Endothelial cell of hepatic sinusoid (primary cell): ENCODE measurements around the gene PLEKHF1.
"Not testable (repeated sequence)": the region's sequence is repeated elsewhere in the genome, so short reads cannot be mapped to it uniquely, and the experiment has no call there.

Experiments
- in situ Hi-C: cut with HindIII; loops from 2 replicates; pipeline ENCODE4 v1.10.0; 2017; ENCODE audit warnings: low sequenced_read_pairs

PLEKHF1 gene

GRCh38 chr19:29695765-29696564 is 30.7 kb downstream of the PLEKHF1 start:
- in situ Hi-C loops: no loop called here

- in situ Hi-C loops: no loop called here
These were observed 31.2 kb downstream of the PLEKHF1 start for GRCh38 chr19:29696565-29696846.

- in situ Hi-C loops: no loop called here
These were observed 32.4 kb downstream of the PLEKHF1 start for GRCh38 chr19:29697523-29698261.

- in situ Hi-C loops: no loop called here
These were observed 34.6 kb downstream of the PLEKHF1 start for GRCh38 chr19:29699861-29700260.

GRCh38 chr19:29700498-29700897 is 35.2 kb downstream of the PLEKHF1 start:
- in situ Hi-C loops: no loop called here

GRCh38 chr19:29702161-29702962 is 37.1 kb downstream of the PLEKHF1 start:
- in situ Hi-C loops: no loop called here

- in situ Hi-C loops: no loop called here
These were observed 37.7 kb downstream of the PLEKHF1 start for GRCh38 chr19:29702963-29703320.

- in situ Hi-C loops: no loop called here
These were observed 39.6 kb downstream of the PLEKHF1 start for GRCh38 chr19:29704562-29705558.

- in situ Hi-C loops: no loop called here
These were observed 40.4 kb downstream of the PLEKHF1 start for GRCh38 chr19:29705706-29706105.

GRCh38 chr19:29706635-29707034 is 41.4 kb downstream of the PLEKHF1 start:
- in situ Hi-C loops: no loop called here

GRCh38 chr19:29708554-29709439 is 43.5 kb downstream of the PLEKHF1 start:
- in situ Hi-C loops: no loop called here

- in situ Hi-C loops: not testable (repeated sequence)
These were observed 44.2 kb downstream of the PLEKHF1 start for GRCh38 chr19:29709440-29709798.

GRCh38 chr19:29711584-29712132 is 46.4 kb downstream of the PLEKHF1 start:
- in situ Hi-C loops: no loop called here

GRCh38 chr19:29712744-29713516 is 47.7 kb downstream of the PLEKHF1 start:
- in situ Hi-C loops: no loop called here

- in situ Hi-C loops: no loop called here
These were observed 49.2 kb downstream of the PLEKHF1 start for GRCh38 chr19:29714371-29714952.

GRCh38 chr19:29714953-29715700 is 49.9 kb downstream of the PLEKHF1 start, which contains the start of gene C19orf12:
Gene C19orf12 (minus strand): TSS chr19:29715261. CDS start chr19:29708413, 6,848 bp downstream.
- in situ Hi-C loops: loop anchor here (5.0 kb wide), 1 partner anchor 108 kb away; the partner anchor contains the start of gene POP4
